GM12892 (cell line): ENCODE data around the gene TMEM209.
A peak's percentile ranks its signal among the peaks of the same experiment; 100 is the strongest.
"Not testable (repeated sequence)": the region's sequence is repeated elsewhere in the genome, so short reads cannot be mapped to it uniquely, and the experiment has no call there.

Experiments used
- DNase-seq: peaks from one replicate; pipeline ENCODE4 v3.0.0; 2011; ENCODE audit not compliant: insufficient read length
- FAIRE-seq: peaks from 2 replicates; lab custom pipeline; 2011; peaks lifted over from hg19 to GRCh38; lab: Jason Lieb, UNC
- POLR2A ChIP-seq: IDR thresholded peaks from 2 replicates; pipeline ENCODE4 v1.6.1; 2011; ENCODE audit warnings: low read depth, low read length, control low read depth
- POLR2AphosphoS5 ChIP-seq: IDR thresholded peaks from 2 replicates; pipeline ENCODE4 v1.6.1; 2011; ENCODE audit warnings: low read depth, low read length, control low read depth
- TAF1 ChIP-seq: IDR thresholded peaks from 2 replicates; pipeline ENCODE4 v1.6.1; 2011; ENCODE audit warnings: low read depth, mild to moderate bottlenecking, control low read depth, low read length, borderline replicate concordance

The TMEM209 gene

GRCh38 chr7:130210181-130210935 is 5.2 kb upstream of the TMEM209 start:
- DNase-seq: no peak
- no peak for FAIRE-seq
- TF ChIP-seq POLR2A (no peak), POLR2AphosphoS5 (no peak), TAF1 (no peak)

GRCh38 chr7:130208516-130208915 is 3.3 kb upstream of the TMEM209 start:
- FAIRE-seq: no peak
- TF ChIP-seq POLR2AphosphoS5: no peak
- TF ChIP-seq TAF1: no peak
- TF ChIP-seq POLR2A: no peak
- DNase-seq: no peak

GRCh38 chr7:130207642-130208041 is 2.4 kb upstream of the TMEM209 start, which contains the start of gene SSMEM1:
TSS of gene SSMEM1 (plus strand) at chr7:130207860. CDS start at chr7:130207911, 51 bp downstream.
- DNase-seq: no peak
- no peak for TF ChIP-seq POLR2A
- no peak for TF ChIP-seq POLR2AphosphoS5
- no peak for FAIRE-seq

DNA sequence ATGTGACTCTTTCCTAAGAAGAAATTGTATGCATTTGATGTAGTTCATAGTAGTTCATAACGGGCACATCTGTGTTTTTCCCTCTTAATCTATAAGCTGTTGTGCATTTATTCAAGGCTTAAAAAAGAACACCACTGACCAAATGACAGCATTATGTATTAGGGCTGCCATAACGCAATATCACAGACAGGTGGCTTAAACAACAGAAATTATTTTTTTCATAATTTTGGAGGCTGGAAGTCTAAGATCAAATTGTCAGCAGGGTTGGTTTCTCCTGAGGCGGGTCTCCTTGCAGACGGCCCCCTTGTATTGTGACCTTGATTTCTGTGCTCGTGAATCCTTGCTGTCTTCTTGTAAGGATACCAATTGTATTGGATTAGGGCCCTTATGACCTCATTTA is 1.8 kb upstream of the TMEM209 start:
- no peak for FAIRE-seq

DNA sequence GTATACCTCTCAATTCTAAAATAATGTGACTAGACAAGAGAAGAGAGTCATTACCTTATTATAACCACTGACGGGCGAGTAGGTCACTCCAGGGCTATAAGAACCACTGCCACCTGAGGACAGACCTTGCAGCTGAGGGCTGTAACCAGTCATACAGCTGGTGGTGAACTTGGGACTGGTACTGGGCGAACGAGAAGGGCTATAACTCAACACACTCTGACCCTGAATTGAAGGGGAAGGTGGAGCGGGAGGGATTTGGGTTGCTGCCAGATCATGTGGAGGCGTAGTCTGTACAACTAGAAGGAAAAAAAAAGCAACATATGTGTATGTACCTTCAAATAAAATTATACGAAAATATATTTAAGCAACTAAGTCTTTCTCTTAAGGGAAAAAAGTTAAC is 3.4 kb downstream of the TMEM209 start:
- FAIRE-seq (no peak), DNase-seq (no peak)
- TF ChIP-seq POLR2A (no peak), TAF1 (no peak), POLR2AphosphoS5 (no peak)

More for the DNA sequence above, 1.8 kb upstream of the TMEM209 start:
- TF ChIP-seq POLR2AphosphoS5: no peak
- TF ChIP-seq POLR2A: no peak
- no peak for DNase-seq

- DNase-seq: no peak
- no peak for TF ChIP-seq POLR2AphosphoS5
- TF ChIP-seq POLR2A: no peak
- no peak for TF ChIP-seq TAF1
- FAIRE-seq: no peak
Observed at GRCh38 chr7:130197094-130197493, 8.1 kb downstream of the TMEM209 start.

GRCh38 chr7:130196476-130196875 is 8.7 kb downstream of the TMEM209 start:
- TF ChIP-seq TAF1 (no peak), POLR2AphosphoS5 (no peak), POLR2A (no peak)
- DNase-seq: no peak
- no peak for FAIRE-seq

DNA sequence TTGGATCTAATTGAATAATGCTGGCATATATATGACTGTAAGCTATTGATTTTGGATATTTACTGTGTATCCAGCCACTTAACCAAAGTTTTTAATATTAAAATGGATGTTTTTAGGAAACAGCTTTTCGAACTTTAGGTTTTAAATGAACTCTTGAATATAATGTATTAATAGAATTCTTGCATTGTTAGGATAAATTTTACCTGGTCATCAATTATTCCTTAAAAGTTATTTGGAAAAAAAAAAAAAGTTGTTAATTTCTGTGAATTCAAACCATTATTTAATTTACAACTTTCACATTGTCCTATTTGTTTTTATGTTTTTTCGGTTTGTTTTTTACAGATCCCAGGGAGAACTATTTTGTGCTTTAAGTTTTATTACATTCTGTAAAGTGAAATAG is 9.8 kb downstream of the TMEM209 start:
- no peak for FAIRE-seq
- DNase-seq: no peak

DNA sequence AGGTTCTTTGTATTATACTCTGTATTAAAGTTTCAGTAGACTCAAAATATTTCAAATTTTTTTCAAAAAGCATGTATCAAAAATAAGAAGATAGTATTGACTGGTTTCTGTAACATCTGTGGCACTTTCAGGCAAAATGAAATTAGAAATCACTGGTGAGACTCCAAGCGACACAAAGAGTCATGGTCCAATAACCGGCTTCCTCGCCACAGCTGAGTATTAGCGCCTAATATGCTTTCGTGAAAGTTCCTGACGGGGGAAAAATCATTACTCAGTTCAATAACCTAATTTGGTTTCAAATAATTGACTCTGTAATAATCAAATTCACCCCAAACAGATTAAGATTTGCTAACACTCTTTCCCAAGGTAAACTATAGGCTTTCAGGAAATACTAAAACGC is 13.4 kb downstream of the TMEM209 start:
- TF ChIP-seq TAF1: no peak
- no peak for TF ChIP-seq POLR2AphosphoS5
- FAIRE-seq: no peak
- no peak for DNase-seq

More for the DNA sequence above, 9.8 kb downstream of the TMEM209 start:
- TF ChIP-seq TAF1 (no peak), POLR2A (no peak), POLR2AphosphoS5 (no peak)

GRCh38 chr7:130189343-130189742 is 15.9 kb downstream of the TMEM209 start:
- TF ChIP-seq POLR2A: no peak
- no peak for TF ChIP-seq TAF1
- TF ChIP-seq POLR2AphosphoS5: no peak
- no peak for FAIRE-seq
- no peak for DNase-seq

DNA sequence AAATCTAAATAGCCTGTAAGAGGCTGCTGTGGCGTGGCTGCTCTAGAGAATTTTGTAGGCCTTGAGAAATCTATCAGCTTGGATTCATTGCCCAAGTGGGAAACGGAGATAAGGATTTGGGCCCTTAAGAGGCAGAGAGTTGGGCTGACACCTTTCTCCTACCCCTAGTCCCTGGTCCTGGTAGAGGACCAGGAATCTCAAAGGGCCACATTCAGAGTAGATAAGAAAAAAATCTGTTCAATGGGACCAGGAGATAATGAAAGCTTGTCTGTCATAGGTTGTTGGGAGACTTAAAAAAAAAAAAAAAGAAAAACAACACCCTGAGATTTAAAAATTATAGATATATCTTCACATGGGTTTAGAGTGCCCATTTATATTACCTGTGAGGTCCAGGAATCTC is 17.8 kb downstream of the TMEM209 start:
- FAIRE-seq (no peak), DNase-seq (no peak)
- TF ChIP-seq POLR2AphosphoS5: no peak
- no peak for TF ChIP-seq TAF1
- TF ChIP-seq POLR2A: no peak

DNA sequence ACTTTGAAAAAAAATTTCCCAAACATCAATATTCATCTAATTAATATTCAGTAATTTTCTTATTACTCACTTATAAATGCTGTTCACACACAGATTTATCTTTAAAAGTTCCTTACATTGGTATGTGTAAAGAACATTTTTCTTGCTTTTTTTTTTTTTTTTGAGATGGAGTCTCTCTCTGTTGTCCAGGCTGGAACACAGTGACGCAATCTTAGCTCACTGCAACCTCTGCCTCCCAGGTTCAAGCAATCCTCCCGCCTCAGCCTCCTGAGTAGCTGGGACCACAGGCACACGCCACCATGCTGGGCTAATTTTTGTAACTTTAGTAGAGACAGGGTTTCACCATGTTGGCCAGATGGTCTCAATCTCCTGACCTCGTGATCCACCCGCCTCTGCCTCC is 20.9 kb downstream of the TMEM209 start:
- FAIRE-seq, DNase-seq: not testable (repeated sequence)

GRCh38 chr7:130182990-130183389 is 22.2 kb downstream of the TMEM209 start:
- FAIRE-seq (peak; percentile 73), DNase-seq (peak; percentile 11)
- TF ChIP-seq POLR2AphosphoS5 (no peak), TAF1 (no peak)
